Panc1 (cell line): ENCODE measurements around the gene PHF24.

Experiments used
- CTCF ChIP-seq: fragments of 450-650 bp; IDR thresholded peaks from 2 replicates; pipeline ENCODE4 v1.5.1; 2017; ENCODE audit warnings: mild to moderate bottlenecking
- POLR2AphosphoS5 ChIP-seq: IDR thresholded peaks from 2 replicates; pipeline ENCODE4 v1.6.1; 2012; ENCODE audit warnings: mild to moderate bottlenecking, low read depth, low read length, moderate library complexity
- SIN3A ChIP-seq: IDR thresholded peaks from 2 replicates; pipeline ENCODE4 v1.6.1; 2012; ENCODE audit warnings: low read depth, mild to moderate bottlenecking, low read length, moderate library complexity, borderline replicate concordance; ENCODE audit not compliant: insufficient read depth
- TCF7L2 ChIP-seq: IDR thresholded peaks from 2 replicates; pipeline ENCODE4 v1.6.1; 2011; ENCODE audit warnings: mild to moderate bottlenecking, low read depth, low read length, inconsistent platforms

GRCh38 chr9:35026671-35027070 lies 68.6 kb downstream of the PHF24 start:
- TF ChIP-seq CTCF = no peak
- no peak for TF ChIP-seq SIN3A
- TF ChIP-seq TCF7L2 = peak; percentile 33; the same call in 1 of the 2 replicates
- TF ChIP-seq POLR2AphosphoS5 = no peak
